Activated CD8-positive, alpha-beta memory T cell treated with anti-CD3 and anti-CD28 coated beads, Interleukin-2, amount 50 U/mL, for 24 hours (primary cell): ENCODE results near the gene ADAM8.
"Not testable (repeated sequence)": the region's sequence is repeated elsewhere in the genome, so short reads cannot be mapped to it uniquely, and the experiment has no call there.

Source experiments
- DNase-seq: peaks from one replicate; pipeline ENCODE4 v3.0.0-alpha.2; 2020; ENCODE audit errors: extremely low read depth

ADAM8 gene

DNA sequence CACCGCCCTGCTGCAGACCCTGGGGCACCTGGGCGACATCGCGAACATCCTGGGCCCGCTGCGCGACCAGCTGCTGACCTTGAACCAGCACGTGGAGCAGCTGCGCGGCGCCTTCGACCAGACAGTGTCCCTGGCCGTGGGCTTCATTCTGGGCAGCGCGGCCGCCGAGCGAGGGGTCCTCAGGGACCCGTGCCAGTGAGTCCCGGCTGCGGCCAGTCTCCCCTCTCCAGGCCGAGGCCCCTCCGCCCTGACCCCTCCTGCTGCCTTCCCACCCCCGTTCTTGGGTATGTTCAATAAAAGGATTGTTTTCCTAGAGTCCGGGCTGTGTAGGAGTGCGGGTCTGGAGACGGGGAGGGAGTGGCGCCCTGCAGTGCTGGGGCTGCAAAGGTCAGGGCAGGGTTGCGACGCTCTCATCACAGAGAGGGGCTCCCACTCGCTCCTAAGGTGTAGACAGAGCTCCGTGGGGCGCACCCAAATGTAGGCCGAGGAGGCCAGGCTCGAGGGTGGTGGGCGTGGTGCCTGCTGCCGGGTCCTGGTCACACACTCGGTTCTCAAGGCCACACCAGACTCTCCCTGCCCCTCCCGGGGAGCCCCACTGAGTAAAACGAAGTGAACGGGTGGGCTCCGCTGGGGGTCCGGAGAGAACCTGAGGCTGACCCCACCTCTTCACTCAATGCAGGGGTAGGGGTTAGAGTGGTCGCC, 45.3 kb downstream of the ADAM8 start:
- no peak for DNase-seq

DNA sequence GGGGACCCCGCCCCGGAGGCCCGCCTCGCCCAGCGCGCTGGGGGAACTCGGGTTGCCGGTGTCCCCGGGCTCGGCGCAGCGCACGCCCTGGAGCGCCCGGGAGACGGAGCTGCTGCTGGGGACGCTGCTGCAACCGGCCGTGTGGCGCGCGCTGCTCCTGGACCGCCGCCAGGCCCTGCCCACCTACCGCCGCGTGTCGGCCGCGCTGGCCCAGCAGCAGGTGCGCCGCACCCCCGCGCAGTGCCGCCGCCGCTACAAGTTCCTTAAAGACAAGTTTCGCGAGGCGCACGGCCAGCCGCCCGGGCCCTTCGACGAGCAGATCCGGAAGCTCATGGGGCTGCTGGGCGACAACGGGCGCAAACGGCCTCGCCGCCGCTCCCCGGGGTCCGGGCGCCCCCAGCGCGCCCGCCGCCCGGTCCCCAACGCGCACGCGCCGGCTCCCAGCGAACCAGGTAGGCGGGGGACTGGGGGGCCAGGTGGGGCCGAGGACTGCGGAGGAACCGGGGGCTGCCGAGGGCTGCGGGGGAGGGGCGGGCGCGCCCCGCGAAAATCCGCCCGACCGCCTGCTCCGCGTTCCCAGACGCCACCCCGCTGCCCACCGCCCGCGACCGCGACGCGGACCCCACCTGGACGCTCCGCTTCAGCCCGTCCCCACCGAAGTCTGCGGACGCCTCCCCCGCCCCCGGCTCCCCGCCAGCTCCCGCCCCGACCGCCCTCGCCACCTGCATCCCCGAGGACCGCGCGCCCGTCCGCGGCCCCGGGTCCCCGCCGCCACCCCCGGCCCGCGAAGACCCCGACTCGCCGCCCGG, 46.1 kb downstream of the ADAM8 start:
- DNase-seq: no peak

DNA sequence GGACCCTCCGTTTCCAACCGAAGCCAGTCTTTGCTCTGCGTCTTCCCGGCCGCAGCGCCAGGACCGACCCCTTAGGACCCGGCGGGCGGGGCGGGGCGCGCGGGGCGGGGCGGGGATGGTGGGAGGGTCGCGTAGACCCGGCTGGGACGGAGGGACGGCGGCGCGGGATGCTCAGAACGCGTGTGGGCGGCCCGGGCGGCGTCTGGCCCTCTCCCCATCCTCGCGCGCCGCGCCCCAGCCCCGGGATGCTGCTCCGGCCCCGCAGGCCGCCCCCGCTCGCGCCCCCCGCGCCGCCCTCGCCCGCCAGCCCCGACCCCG, 46.7 kb downstream of the ADAM8 start, which contains the start of gene UTF1:
Gene UTF1 (plus strand): TSS at position 174 of the 318 bp plus-strand sequence. CDS start 72 bp downstream, at position 246.
- DNase-seq: no peak

DNA sequence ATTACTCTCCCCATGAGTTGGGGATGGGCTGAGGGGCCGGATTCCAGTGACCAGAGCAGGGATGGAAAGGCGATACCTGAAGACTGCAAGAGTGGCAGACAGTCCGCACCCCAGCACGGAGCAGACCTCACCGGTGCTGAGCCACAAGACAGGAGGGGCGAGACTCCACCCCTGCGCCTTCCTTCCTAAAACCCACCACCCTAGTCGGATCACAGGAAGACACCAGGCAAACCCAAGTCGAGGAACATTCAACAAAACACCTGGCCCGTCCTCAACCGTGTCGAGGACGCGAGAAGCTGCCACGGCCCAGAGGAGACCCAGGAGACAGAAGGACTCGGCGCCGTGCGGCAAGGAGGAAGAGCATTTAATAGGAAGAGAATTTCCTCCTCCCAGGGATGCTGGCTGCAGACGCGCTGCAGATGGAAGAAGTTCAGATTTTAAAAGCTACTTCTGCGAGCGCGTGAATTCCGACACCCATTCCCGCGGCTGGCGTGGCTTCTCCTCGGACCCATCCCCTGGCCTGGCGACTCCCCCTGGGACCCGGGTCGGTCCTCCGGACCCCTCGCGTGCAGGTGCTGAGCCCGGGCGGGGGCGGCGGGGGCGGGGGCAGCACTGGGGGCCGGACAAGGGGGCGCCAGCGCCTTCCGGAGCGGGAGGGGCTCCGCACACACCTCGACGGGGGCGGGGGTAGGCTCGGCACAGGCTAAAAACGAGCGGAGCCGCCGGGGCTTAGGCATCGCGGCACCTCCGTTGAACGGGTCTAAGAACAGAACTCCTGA, 47.2 kb downstream of the ADAM8 start:
- no peak for DNase-seq

DNA sequence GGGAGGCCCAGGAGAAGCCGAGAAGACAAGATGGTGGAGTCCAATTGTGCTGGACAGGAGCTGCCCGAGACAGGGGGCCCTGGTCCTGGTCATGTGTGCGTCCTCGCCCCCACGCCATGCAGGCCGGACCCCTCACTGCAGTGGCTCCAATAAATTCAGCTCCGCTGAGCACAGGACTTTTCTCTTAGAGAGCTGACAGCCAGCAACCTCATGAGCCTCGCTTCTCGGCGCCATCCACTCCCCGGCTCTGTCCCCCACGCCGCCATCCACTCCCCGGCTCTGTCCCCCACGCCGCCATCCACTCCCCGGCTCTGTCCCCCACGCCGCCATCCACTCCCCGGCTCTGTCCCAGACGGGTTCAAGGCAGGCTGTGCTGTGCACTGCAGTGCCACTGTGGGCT, 49.4 kb downstream of the ADAM8 start:
- no peak for DNase-seq

DNA sequence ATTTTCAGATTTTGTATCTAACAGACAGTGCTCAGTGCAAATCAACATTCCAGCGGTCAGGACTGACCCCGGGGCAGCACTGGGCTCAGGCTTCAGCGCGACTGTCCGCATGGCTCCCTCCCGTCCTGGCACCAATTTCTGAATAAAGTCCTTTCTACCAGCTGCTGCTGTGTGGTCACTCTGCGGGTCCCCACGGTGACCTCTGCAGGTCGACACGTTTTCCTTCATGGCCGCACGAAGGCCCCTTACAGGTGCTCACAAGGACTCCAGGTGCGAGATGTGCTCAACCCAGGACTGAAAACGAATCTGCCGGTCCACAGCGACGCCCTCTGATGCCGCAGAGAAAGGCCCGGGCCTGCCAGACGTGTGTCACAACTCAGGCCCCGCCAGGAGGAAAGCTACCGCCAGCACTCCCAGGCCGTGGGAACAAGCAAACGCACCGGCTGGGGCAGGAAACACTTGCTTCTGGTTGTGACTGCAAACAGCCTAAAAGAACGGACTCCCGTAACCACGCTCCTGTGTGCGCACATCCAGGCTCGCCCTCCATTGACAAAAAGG, 50.3 kb downstream of the ADAM8 start:
- DNase-seq: no peak

DNA sequence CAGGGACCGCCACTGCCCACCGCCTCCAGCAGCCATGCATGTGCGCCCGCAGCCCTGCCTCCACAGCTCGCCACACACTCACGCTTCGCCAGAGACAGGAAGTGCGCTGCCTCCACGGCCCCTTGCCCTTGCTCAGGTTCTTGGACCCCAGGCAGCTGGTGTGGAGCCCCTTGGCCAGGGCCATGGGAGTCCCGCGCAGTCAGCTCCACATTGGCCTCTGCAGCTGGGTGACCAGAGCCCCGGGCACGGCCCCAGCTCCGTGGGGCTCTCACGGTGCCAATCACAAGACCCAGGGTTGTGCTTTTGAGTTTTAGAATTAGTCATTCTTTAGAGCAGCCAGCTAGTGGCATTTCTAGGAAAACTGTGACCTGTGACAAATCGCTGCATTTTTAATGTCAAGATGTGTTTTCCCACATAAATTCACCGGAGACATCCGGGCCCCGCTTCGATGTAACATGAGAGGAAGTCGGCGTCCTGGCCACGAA, 50.9 kb downstream of the ADAM8 start:
- DNase-seq: no peak

DNA sequence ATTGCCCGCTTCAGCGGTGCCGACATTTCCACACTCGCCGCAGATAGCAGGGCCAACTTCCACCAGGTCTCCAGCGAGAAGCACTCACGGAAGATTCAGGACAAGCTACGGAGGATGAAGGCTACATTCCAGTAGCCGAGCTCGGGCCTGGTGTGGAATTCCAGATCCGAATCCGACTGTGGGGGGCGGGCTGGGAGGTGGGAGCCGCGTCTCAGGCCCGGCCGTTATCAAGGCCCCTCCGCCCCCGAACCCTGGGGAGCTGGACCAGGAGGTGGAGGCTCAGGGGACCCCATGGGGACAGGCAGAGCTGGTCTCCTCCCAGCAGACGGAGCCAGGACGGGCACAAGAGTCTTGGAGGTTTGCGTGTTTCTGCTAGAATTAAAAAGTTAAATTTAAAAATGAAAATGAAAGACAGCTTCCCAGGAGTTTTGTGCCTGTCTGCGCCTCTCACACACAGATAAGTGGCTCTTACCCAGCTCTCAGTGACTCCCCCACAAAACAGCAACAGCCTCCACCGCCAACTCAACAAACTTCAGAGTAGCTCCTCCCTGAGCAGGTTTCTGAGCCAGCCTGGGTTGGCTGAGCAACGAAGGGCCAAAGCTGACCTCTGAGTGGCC, 51.8 kb downstream of the ADAM8 start:
- no peak for DNase-seq

DNA sequence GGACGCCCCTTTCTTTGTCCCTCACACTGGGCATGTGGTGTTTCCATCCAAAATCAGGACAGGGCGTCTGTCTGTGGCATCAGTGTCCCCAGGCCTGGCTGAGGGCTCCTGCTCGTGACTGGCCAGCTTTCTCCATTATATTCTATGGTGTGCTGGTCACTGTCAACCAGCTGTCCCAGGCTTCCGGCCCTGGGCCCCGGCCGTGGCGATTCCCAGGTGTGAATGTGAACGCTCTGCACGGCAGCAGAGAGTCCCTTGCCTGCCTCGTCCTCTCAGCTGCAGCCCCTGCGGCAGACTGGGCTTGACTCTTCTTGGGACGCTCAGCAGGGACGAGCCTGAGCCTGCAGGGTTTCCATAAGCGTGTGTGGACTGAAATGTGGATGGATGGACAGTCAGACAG, 52.6 kb downstream of the ADAM8 start:
- no peak for DNase-seq

DNA sequence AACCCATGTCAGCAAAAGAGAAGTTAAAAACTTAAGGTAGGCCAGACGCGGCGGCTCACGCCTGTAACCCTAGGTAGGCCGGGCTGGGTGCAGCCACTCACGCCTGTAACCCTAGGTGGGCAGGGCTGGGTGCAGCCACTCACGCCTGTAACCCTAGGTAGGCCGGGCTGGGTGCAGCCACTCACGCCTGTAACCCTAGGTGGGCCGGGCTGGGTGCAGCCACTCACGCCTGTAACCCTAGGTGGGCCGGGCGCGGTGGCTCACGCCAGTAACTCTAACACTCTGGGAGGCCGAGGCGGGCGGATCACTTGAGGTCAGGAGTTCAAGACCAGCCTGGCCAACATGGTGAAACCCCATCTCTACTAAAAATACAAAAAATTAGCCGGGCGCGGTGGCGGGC, 54.9 kb downstream of the ADAM8 start:
- not testable (repeated sequence) for DNase-seq

DNA sequence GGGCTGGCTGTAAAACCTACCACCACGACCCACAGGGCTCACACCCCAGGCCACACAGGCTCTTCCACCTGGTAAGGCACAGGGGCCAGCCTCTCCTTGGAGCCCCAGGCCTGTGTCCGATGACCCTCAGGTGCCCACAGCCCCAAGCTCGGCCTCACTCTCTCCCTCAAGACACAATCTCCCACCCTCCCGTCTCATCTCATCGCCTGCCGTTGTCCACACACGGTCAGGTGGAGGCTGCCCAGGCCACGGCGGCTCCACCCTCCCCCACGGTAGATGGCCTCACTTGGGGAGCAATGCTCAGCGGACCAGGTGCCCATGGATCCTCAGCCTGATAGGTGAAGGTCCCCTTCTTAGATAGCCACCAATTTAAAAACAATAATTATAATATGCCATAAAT, 55.3 kb downstream of the ADAM8 start:
- no peak for DNase-seq

DNA sequence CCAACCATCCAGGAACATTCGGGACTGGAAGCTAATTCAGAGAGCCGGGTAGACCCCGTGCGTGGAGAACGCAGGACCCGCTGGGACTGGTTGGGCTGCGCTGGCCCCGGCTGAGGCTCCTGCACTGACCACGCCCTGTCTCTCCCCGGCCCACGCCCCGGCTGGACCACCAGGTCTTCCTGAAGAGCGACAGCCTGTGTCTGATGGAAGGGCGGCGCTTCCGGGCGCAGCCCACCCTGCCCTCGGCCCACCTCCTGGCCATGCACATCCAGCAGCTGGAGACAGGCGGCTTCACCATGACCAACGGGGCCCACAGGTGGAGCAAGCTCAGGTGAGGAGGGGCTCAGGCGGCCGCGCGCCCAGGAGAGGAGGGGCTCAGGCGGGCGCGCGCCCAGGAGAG, 56.9 kb downstream of the ADAM8 start:
- no peak for DNase-seq

DNA sequence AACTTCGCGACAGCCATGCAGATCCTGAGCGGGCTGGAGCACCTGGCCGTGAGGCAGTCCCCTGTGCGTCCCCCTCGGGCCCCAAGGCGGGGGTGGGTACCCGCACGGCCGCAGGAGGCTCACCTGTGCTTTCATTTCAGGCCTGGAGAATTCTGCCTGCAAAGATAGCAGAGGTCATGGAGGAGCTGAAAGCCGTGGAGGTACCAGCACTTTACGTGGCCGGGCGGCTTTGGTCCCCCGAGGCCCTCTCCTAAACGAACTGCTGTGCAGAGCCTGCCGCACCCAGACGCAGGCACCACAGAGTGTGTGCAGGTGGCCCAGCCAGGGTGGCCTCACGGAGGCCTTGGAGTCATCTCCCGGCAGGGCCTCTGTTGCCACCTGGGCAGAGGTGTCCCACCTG, 57.8 kb downstream of the ADAM8 start:
- DNase-seq: no peak

DNA sequence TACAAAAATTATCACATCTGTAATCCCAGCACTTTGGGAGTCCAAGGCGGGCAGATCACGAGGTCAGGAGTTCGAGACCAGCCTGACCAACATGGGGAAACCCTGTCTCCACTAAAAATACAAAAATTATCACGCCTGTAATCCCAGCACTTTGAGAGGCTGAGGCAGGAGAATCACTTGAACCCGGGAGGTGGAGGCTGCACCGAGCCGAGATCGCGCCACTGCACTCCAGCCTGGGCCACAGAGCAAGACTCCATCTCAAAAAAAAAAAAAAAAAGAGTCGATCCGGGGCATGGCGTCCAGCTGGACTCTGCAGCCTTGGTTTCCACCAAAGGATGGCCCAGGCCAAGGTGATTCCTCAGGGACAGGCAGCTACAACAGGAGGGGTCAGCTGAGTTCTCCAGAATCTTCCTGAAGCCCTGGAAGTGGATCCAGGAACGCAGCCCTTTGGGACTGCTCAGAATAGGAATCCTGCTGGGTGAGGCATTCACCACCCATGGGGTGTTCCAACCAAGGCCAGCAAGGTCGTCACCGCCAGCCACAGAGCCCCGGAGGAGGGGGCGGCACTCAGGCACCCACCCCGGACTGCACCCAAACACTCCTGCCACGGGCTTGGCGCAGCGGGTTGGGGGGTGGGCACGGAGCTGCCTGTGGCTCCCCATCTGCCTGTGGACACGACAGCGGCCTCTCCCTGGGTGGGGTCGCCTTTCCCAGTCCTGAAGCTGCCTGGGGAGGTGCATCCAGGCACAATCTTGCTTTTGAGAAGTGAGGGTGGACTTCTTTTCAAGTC, 58.7 kb downstream of the ADAM8 start:
- DNase-seq: no peak

DNA sequence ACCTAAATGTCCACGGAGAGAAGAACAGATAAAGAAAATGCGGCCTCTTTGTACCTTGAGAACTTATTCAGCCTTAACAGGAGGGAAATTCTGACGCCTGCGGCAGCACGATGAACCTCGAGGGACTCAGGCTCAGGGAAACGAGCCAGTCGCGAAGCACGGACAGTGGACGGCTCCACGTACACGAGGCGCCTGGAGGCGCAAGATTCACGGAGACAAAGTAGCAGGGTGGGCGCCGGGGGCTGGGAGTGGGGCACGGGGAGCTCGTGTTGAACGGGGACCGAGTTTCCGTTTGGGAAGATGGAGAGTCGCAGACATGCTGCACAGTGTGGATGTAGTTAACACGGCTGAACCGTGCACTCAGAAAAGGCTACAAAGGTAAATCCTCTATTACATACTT, 59.9 kb downstream of the ADAM8 start:
- DNase-seq: no peak

DNA sequence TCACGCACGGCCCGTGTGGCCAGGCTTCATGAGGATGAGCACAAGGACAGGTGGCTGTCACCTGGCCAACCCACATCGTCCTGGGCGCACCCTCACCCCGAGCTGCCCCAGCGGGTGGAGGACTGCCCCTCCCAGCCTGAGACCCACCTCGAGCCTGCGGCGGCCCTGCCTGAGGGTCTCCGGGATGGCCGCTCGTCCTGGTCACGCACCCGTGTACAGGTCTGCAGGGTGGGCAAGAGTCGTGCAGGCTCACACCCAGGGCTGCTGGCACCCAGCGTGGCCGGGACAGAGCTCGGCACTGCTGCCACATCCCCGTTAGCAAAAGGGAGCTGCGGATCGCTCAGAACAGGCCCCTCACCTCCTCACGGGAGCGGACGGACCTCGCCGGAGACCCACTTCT, 61.1 kb downstream of the ADAM8 start:
- no peak for DNase-seq

DNA sequence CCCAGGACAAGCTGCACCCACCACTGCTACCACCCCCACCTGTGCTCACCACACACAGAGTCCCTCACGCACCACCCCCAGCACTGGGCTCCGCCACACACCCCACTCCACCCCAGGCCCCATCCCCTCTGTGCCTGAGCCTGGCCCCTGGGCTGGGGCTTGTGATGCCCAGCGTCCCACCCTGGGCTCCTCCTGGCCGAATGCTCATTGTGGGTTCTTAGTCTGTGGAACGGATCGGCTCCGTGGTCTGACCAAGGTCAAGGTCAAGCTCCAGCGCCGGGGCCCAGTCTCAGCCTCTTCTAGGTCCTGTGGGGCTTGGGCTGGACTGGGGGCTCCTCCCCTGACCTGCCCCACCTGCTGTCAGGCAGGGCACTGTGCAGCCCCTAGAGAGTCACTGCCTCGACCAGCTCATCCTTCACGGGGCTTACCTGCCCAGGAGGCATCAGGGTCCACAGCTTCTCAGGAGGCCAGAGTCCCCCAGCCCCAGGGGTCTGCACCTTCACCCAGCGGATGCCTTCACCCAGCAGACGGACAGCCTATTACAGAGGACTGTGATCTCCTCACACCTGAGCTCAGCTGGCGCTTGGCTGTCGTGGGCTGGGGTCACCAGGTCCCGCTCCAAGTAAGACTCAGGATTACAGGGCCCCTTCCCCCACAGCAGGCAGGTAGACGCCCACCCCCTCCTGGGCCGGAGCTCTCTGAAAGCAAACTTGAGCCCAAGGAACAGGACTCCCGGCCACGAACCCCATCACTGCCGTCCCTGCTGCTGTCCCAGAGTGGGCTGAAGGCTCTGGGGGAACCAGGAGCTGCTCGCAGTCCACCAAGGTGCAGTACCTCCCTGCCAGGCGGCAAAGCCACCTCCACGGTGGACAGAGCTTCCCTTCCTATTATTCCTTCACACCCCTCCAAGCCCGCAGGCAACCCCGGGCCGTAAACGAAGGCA, 61.9 kb downstream of the ADAM8 start:
- DNase-seq: no peak

DNA sequence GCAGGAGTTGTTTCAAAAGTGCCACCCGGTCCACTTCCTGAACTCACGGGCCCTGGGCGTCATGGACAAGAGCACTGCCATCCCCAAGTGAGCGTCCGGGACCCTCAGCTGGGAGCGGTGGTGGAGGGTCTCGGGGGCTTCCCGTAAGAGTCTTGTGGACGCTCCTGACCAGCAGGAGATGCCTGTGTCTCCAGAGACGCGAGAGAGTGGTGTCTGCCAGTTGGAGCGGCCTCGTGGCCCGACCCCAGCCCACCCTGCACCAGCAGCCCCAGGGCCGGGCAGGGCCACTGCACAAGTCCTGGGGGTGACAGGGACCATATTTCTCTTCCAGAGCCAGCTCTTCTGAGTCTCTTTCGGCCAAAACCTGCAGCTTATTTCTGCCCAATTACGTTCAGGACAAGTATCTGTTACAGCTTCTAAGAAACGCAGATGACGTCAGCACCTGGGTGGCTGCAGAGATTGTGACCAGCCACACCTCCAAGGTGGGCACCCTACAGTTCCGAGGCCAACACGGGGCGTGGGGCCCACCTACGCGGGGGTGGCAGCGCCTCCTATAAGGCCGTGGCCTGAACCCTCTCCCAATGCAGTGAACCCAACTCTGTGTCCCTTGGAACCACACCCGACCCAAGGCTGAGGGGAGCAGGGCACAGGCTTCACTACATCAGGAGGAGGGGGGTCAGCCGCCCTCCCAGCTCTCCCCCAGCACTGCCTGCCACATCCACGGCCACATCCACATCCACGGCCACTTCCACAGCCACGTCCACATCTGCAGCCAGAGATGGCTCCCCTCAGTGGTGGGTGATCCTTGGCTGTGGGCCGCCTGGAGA, 62.8 kb downstream of the ADAM8 start:
- DNase-seq: no peak
